ENCODE results near the gene MAP3K2.

The MAP3K2 gene

DNA sequence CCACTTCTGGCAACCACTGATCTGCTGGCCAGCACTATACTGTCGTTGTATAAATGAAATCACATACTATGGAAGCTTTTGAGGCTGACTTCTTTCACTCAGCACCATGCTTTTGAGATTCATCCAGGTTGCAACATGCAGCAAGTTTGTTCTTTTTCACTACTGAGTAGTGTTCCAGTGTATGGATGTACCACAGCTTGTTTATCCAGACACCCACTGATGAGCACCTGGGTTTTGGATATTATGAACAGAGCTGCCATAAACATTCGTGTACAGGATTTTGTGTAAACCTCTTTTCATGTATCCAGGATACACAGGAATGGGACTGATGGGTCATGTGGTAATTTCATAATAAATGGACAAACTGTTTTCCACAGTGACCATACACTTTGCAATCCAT lies 104.5 kb downstream of the MAP3K2 start:
- no peak for DNase-seq

DNA sequence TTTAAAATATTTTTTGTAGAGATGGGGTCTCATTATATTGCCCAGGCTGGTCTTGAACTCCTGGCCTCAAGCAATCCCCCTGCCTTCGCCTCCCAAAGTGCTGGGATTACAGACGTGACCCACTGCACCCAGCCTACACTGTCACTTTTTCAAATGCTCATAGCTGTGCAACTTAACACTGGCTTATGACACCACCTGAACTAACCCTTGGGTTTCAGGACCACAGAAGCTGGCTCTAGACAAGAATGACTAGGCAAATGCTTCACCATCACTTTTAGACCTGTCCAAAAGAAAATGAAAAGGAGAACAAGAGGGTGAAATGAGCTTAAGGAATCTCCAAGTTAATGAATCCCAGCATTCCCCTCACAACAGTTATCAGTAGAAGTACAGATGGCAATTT lies 107.1 kb downstream of the MAP3K2 start:
- DNase-seq: no peak

GRCh38 chr2:127279781-127280180 lies 108.0 kb downstream of the MAP3K2 start:
- DNase-seq: no peak

DNA sequence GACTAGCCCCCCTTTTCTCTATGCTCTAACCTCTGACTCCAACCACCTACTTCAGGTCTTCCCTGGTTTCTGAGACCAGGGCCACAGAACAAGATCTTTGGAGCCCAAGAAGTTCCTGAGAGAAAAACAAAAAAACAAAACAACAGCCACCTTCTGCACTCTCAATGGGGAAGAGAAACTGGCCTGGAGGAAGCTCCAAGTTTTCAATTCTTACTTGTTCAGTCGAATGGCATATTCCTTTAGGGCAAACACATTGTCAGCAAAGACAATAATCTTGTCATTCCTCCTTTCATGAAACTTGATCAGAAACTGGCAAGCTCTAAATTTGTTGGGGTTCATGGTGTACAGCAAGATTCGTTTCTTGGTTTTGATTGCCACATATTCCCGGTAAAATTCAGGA lies 108.8 kb downstream of the MAP3K2 start:
- DNase-seq: no peak

DNA sequence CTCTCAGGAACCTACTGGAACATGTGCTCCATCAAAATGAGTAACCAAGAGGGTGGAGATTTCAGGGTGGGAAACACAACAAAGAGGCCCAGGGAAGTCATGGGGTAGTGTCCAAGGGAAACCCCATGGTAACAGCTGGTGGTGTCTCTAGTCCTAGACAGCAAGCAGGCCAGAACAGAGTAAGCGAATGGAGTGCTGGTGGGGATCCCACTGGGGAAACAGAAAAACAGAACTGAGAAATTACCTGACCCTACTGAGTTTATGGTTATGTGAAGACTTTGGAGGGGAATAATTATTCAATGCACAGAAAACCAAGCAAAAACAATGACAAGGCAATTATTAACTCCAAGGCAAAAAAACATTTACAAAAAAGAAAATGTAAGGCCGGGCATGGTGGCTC lies 110.7 kb downstream of the MAP3K2 start:
- DNase-seq: no peak

DNA sequence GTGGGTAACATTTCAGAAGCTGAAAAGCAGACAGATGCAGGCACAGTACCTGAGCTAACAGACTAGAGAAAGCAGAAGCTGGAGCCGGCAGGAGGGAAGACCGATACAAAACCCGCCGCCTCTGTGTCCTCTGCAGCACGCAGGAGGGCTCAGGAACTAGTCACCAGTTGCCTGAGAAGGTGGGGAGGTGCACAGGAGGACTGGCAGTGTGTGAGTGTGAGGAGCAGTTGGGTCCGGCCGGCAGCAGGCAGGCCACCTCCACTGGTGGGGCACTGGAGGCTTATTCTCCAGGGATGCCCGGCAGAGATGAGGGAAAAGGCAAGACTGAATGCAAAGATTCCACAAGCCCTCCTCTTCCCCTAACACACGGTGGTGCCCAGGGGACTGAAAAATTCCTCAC lies 112.0 kb downstream of the MAP3K2 start:
- no peak for DNase-seq

DNA sequence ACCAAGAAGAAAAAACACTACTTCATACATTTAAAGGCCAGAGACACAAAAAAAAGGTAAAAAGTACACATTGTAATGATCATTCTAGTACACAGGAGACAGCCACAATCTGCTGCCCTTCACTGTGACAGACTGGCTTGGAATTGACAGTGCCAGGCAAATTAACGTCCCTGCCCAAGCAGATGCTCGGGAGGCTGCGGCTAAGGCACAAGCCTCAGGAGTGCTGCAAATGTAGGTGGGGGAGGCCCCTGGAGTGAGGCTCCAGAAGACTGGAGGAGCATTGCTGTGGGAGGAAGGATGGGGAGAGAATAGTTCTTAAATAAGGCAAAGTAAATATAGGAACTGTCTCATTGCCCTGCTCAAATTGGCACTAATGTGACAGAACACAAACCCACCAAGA lies 112.4 kb downstream of the MAP3K2 start:
- DNase-seq: no peak

DNA sequence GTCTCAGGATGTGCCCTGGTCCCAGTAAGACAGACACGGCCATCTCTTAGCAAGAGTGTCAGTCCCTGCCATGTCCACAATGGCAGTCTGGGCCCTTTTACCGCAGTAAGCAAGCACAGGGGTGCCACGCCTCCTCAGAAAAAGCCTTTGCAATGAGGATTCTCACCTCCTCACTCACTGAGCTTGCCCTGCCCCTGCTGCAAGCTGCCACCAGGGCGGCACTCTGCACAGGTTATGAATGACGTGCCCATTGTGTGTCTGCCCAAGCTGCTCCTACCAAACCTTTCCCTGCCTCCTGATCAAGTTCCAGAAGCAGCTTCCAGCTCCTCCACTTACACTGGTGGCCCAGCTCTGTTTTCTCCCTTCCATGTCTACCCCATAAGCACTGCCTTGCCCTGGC lies 117.1 kb downstream of the MAP3K2 start:
- DNase-seq: peak; percentile 27 to 31

DNA sequence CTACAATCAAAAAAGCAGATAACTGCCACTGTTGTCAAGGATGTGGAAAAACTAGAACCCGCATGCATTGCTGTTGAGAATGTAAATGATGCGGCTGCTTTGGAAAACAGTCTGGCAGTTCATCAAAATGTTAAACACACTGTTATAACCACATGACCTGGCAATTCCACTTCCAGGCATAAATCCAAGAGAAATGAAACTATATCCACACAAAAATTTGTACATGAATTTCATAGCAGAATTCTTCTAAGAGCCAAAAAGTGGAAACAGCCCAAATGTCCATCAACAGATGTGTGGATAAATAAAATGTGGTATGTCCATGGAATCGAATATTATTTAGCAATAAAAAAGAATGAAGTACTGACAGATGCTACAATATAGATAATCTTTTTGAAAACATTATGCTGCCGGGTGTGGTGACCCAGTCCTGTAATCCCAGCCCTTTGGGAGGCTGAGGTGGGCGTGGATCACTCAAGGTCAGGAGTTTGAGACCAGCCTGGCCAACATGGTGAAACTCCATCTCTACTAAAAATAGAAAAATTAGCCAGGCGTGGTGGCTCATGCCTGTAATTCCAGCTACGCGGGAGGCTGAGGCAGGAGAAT lies 125.9 kb downstream of the MAP3K2 start:
- no peak for DNase-seq

- no peak for DNase-seq
Measured at GRCh38 chr2:127259355-127259754, 128.4 kb downstream of the MAP3K2 start.

DNA sequence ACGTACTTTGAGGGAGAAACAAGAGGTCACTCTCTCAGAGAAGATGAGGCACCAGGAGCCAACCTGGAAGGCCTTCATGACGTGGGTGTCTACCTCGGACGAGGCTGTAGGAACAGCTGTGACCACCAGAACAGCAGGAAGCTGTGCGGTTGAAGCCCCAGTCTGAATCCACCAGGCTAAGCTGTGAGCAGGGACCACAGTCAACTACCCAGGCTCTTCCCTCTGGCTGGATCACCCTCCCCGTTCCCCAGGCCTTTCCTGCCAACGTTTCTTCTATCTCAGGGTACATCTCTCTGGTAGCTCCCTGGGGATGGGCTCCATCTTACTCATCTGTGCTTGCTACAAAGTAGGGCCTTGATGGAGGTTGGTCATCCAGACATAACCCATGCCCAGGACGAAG lies 130.9 kb downstream of the MAP3K2 start:
- DNase-seq: no peak

GRCh38 chr2:127256381-127256780 lies 131.4 kb downstream of the MAP3K2 start:
- DNase-seq: no peak

DNA sequence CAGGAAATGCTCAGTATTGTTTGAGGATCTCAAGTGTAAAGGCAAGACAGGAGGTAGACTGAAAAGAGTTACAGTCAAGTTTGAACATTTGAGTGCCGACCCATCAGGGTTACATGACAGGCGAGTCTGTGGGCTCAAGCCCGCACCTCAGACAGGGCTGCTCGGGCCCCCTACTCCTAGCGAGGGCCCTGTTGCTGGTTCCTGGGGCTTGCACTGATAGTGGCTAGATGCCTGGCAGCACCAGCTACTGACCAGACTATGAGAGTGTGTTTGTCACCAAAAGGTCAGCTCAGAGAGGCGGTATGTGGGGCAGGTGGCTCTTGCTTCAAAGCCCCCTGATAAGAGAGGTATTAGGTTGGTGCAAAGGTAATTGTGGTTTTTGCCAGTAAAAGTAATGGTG lies 132.1 kb downstream of the MAP3K2 start:
- DNase-seq: no peak

DNA sequence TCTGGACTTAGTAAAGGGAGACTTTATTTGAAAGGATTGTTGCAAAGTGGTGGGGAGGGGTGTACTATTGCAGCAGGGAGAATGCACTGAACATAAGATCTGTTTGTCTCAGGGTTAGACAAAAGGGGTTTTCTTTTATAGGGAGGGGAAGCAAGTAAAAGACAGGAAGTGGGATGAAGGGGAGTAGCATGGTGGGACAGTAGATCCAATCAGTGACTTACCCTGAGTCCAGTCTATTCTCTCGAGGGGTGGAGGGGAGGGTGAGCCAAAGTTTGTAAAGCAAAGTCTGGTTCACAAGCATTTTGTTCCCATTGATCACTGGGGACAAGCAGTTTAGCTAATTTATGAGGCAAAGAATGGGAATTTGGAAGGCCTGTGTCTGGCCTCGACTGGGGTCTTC lies 132.6 kb downstream of the MAP3K2 start:
- no peak for DNase-seq

DNA sequence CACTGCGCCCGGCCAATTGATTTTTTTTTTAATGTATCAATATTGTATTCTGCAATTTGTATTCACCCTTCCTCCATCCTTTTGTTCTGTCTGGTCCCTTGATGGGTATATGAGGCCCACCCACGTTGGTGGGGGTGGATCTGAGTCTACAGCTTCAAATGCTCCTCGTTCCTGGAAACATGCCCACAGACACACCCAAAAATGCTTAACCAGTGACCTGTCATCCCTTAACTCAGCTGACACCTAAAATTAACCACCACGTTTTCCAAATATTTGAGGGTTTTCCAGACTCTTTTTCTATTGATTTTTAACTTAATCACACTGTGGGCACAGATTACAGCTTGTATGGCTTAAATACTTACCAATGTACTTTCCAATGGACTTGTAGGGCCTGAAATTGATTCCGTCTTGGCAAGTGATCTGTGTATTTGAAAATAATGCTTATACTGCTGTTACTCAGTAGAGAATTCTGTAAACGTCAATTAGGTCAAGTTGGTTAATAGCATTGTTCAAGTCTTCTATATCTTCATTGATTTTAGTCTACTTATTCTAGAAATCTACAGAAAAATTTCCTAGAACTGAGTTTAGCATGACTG lies 133.3 kb downstream of the MAP3K2 start:
- no peak for DNase-seq
